GDM1 (cell line): ENCODE measurements around the gene ZNF687.

ENCODE experiments used
- DNase-seq: peaks from one replicate; lab custom pipeline; 2025; lab: John Stamatoyannopoulos, UW

ZNF687 gene

GRCh38 chr1:151277249-151277648, 4.8 kb upstream of the ZNF687 start:
- no peak for DNase-seq

GRCh38 chr1:151281225-151281968, 702 bp upstream of the ZNF687 start:
- DNase-seq: peak; percentile 93

GRCh38 chr1:151282883-151283725, 1.0 kb downstream of the ZNF687 start:
- DNase-seq: peak; percentile 32

GRCh38 chr1:151284013-151284577, 2.0 kb downstream of the ZNF687 start:
- DNase-seq: no peak

GRCh38 chr1:151286619-151287340, 4.7 kb downstream of the ZNF687 start:
- no peak for DNase-seq

GRCh38 chr1:151287341-151287699, 5.2 kb downstream of the ZNF687 start:
- no peak for DNase-seq

- DNase-seq: no peak
Measured at GRCh38 chr1:151287767-151288500, 5.8 kb downstream of the ZNF687 start.

- no peak for DNase-seq
Measured at GRCh38 chr1:151288502-151288901, 6.4 kb downstream of the ZNF687 start.

- no peak for DNase-seq
Measured at GRCh38 chr1:151289080-151289935, 7.2 kb downstream of the ZNF687 start.

GRCh38 chr1:151289991-151290708, 8.1 kb downstream of the ZNF687 start:
- no peak for DNase-seq

GRCh38 chr1:151290709-151291303, 8.7 kb downstream of the ZNF687 start:
- no peak for DNase-seq

- no peak for DNase-seq
Measured at GRCh38 chr1:151292207-151293030, 10.3 kb downstream of the ZNF687 start.

- no peak for DNase-seq
Measured at GRCh38 chr1:151293093-151293492, 11.0 kb downstream of the ZNF687 start.

- no peak for DNase-seq
Measured at GRCh38 chr1:151294742-151295462, 12.8 kb downstream of the ZNF687 start.

- DNase-seq: no peak
Measured at GRCh38 chr1:151309811-151310323, 27.8 kb downstream of the ZNF687 start.

- no peak for DNase-seq
Measured at GRCh38 chr1:151311011-151311410, 28.9 kb downstream of the ZNF687 start.

GRCh38 chr1:151311589-151312331, 29.7 kb downstream of the ZNF687 start:
- no peak for DNase-seq
